Tongue (tissue), 2 donors: ENCODE measurements around the gene ZNF605. TPM values are rescaled to one million over a fixed set of nuclear protein-coding genes. Genes with fewer than 3 reads are reported as not detected.
"Not testable (repeated sequence)": the region's sequence is repeated elsewhere in the genome, so short reads cannot be mapped to it uniquely, and the experiment has no call there.

Experiments
- DNase-seq: peaks from one replicate; pipeline ENCODE4 v3.0.0-alpha.2; 2015
- total RNA-seq: library from RNA; depleted of rRNA; stranded (reverse); fragments of >200 nt; gene quantifications from one replicate; pipeline ENCODE4 v1.2.3, GENCODE V29; 2014

The ZNF605 gene
- 18.9 TPM for total RNA-seq

DNA sequence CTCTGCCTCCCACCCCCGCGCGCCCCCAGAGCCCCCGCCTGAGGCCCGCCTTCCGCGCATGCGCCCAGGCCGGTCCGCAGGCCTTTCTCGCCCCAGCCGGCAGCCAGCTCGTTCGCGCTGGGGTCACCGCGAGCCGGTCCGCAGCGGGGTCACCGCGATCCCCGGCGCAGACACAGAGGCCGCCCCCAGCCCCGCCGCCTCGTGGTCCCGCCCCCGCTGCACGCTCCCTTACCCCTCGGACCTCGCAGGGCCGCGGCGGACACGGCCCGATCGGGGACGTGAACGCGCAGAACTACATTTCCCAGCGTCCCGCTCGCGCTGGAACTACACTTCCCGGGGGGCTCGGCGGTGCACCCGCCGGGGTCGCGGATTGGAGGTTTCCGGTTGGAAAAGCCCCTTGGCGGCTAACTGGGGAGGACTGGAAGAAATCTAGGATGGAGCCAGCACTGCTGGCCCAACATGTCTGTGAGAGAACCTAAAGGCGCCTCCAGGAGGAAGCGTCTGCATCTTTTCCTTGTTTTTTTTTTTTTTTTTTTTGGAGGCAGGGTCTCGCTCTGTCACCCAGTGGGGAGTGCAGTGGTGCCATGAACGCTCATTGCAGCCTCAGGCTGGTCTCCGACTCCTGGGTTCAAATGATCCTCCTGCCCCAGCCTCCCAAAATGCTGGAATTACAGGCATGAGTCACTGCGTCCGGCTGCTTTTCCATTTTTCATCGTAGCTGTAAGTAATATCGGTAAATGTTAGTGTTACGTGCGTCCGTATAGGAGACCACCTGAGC is at the start of gene ZNF605:
TSS of gene ZNF605 (minus strand) at position 296 of the 778 bp plus-strand sequence. CDS start 10,671 bp downstream, outside the sequence.
- peak; percentile 96 for DNase-seq

DNA sequence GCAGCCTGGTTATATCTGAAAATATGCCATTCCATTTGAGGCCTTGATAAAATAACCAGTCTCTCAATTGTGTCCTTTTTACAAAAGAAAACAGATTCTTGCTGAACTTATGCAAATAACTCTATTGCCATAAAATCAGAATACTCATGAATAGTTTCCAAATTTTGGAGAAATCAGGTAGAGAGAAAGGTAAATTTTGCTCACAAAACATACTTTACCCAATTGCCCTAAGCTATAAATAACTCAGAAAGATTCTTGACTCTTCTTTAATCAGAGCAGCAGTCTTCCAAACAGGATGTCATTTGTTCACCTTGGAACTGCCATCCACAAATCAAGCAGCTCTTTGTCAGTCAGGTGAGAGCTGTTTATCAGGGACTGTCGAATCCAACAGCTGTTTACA is 42.6 kb upstream of the ZNF605 start:
- no peak for DNase-seq

DNA sequence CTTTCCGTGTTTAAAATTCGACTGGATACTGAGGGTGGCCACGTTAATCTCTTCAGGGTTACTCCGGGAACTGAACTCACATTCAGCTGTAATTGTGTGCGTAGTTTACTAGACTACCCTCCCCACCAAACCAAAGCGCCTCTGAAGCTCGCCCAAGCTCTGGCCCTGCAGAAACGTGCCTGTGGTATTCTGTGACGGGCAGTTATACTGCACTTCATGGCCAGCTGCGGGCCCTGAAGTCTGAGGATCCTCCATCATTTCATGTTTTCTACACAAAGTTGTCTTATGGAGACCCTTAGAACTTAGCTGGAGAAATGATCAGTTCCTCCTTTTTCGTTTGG is 30.7 kb upstream of the ZNF605 start:
- DNase-seq, result peak; percentile 0

DNA sequence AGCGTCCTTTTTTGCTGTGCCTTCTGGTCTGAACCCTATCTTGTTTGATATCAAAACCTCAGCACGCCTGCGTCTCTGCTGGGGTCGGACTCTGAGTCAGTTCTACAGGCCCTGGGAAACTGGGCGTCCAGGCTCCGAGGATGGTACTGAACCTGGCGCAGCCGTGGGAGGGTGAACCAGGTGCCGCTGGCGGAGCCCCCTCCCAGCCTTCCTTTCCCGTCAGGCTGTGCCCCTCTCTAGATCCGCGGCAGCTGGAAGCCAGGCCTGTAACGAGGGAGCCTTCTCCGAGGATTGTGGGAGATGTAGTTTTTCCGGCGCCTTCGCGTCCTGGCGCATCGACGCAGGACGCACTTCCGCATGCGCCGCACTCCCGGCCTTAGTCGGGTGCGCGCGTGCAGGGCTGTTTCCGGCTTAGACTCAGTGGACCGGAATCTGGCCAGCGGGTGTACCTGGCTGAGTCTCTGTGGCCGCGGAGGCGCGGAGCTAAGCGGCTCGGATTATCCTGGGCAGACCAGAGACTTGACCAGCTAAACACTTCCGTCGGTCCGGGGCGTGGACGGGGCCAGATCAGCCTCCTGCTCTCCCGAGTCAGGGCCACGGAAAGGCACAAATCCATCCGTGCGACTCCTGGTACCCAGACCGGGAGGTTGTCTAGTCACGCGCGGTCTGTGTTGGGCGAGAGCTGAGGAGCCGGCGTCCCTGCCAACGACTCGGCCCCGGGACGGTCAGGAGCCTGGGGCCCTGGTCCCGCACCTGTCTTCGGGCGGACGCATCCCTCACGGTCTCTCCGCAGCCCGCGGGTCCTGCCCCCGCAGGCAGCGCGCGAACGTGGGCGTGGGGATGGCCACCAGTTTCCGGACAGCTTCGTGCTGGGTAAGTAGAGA is 30.1 kb upstream of the ZNF605 start, which contains the start of gene ZNF26:
TSS of gene ZNF26 (plus strand) at position 367 of the 884 bp plus-strand sequence. CDS start at position 841, 474 bp downstream.
- DNase-seq, result peak; percentile 98

DNA sequence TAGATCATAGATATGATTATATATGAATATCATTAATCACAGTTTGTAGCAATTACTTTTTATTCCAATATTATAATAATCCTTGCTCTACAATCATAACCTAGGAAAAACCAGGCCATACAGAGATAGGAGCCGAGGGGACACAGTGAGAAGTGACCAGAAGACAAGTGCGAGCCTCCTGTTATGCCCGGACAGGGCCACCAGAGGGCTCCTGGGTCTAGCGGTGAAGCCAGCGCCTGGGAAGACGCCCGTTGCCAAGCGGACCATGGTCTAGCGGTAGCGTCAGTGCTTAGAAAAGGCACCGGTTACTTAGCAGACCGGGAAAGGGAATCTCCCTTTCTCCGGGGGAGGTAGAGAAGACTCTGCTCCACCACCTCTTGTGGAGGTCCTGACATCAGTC is 20.8 kb upstream of the ZNF605 start:
- DNase-seq, result not testable (repeated sequence)

DNA sequence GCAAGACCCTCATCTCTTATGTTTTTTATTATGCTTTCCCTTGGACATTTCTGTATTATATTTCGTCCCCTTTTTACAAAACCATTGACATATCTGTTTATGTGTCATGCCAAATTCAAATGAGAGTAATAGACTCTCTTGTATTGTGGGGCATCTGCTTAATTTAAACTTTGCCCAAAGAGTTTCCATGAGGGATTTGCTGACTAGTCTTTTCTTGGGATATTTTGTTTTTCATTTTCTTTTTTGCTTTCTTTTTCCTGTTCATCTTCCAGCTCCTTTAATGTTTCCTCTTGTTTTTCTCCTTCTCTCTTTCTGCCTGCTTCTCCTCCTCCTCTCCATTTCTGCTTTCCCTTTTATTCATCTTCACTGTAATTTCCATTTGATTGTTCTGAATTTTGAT is 16.3 kb upstream of the ZNF605 start:
- no peak for DNase-seq

DNA sequence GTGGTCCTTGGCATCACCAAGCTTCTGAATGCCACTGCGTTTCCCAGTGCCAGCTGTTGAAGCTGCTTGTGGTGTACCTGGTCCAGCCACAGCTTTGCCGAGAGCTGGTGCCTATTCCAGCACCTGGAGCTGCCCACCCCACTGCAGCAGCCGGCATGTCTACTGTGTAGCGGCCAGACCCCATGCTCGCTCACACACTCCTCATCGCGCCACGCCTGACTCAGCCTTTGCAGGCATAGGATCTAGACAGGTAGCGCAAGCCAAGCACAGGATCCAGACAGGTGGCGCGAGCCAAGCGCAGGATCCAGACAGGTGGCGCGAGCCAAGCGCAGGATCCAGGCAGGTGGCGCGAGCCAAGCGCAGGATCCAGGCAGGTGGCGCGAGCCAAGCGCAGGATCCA is 11.6 kb upstream of the ZNF605 start:
- no peak for DNase-seq

DNA sequence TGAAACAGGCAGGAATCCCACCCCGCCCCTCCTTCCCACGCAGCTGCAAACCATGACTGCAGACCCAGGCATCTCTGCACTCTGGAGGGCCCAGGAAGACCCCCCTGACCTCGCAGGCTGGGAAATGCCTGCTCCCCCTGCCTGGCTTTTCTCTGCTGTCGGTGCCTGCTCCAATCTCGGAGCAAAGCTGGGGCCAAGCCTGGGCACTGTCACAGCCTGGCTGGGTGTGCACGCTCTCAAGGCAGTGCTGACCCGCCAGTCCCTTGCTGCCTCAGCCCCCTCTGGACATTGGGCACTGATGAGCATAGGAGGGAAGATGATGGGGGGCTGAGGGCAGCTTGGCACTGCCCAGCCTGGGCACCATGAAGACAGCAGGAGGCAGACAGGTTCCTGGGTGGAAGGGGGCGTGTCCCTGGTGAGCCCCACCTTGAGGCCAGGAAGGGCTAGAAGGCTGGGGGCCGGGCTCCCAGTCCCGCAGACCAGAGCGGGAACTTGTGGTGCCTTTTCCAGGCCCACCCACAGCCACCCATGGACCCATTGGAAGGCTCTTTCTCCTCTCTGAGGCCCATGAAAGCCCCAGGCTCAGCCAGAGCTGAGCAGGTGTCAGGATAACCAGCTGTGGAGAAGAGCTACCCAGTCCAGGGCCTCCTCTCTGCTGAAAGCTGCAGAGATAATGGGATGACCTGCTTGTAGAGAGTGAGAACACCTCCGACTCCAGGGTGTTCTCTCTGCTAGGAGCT is 10.7 kb upstream of the ZNF605 start:
- DNase-seq, result no peak

DNA sequence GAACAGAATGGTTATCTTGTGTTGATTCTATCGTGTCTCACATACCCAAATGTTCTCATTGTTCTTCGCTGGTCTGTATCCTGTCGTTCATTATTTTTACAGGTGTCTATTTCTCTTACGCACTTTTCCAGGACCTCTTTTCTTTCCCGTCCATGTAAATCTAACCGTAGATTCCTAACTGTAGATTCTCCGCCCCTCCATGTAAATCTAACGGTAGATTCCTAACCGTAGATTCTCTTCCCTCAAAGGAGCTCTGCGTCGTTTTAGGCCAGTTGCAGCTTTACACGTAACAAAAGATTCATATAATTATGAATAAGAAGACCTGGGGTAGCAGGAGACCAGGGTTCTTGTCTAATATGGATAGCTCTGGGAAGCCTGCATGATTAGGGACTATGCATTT is 9.7 kb upstream of the ZNF605 start:
- no peak for DNase-seq

DNA sequence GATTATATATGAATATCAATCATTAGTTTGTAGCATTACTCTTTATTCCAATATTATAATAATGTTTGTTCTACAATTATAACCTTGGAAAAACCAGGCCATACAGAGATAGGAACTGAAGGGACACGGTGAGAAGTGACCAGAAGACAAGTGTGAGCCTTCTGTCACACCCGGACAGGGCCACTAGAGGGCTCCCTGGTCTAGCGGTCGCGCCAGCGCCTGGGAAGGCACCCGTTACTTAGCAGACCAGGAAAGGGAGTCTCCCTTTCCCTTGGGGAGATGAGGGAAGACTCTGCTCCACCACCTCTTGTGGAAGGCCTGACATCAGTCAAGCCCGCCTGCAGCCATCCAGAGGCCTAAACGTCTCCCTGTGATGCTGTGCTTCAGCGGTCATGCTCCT is 7.8 kb upstream of the ZNF605 start:
- DNase-seq, result not testable (repeated sequence)

DNA sequence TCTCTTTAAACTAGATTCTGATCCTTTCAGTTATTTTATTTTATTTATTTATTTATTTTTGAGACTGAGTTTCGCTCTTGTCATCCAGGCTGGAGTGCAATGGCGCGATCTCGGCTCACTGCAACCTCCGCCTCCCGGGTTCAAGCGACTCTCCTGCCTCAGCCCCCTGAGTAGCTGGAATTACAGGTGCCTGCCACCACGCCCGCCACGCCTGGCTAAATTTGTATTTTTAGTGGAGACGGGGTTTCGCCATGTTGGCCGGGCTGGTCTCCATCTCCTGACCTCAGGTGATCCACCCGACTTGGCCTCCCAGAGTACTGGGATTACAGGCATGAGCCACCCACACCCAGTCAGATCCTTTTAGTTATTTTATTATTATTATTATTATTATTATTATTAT is 5.7 kb upstream of the ZNF605 start:
- not testable (repeated sequence) for DNase-seq

DNA sequence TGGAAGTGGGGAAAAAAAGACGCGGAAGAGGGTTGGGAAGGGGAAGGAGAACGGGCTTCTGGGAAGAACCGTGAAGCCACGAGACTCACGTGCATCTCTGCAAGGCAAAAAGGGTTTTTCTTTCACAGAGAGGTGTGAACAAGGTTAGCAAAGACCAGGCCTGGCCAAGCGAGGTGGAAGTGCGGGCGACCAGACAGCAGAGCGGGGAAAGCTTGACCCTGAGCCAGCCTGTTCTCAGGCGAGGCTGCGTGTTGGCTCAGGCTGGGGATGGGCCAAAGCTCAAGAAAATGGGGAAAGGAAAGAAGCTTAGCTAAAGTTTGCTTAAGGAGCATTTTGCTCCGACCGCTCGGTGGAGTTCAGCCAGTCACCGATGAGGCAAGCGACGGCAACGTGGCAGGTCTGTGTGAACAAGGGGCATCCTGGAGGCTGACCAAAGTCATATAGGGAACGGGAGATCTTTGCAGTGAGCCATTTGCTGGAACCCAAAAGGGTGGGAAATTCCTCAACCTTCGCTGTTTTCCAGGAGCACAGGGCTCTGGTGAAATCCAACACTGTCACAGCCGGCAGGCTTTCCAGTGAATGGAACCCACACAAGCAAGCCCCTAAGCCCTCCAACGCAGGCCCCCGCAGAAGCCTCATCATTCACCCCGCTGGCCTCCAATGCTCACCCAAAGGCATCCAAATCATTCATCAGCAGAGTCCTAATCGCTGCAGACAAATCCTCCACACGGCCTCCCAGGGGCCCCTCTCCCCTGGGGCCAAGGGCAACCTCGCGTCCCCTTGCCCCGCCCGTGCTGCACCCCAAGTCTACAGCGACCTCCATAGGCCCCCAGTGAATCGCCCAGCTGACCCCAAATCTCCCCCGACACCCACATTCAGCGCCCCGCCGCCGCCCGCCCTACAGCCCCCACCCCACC is 754 bp downstream of the ZNF605 start:
- DNase-seq, result peak; percentile 59

DNA sequence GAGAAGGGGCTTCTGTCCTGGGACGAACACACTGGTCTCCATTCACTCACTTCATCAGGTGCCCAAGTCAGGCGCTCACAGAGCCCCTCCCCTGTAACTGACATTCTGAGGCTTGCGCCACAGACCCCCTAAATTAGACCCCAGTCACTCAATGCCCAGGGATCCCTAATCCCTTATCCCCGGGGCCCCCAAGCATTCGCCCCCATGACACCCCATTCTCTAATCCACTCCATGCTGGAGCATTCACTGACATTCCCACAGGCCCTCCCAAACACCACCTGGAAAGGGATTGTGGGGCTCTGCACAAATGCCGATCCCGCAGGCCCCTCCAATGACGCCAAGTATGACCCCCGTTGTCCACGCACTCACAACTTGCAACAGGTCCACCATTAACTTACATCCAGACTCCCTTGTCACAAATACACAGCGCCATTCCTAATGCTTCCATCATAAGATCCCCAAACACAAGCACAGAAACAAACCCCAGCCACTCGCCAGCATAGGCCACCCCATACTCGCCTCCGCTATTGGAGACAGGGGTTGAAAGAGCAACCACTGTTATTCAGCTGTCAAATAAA is 1.5 kb downstream of the ZNF605 start:
- DNase-seq, result no peak

DNA sequence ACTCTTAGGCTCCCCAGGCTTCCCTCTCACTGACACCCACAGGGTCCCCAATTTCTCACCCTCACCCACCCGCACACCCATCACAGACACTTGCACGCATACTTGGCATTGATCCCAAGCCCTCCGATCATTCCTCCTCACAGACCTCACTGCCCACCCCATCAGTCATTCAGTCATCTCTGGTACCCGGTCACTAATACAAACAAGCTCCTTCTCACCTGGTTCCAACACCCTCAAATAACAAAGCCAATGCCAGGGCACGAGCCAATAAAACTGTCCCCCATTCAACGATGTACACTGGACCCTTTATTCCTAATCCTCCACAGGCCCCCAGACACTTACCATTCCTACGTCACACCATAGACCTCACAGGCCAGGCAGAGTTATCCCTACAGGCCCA is 2.3 kb downstream of the ZNF605 start:
- DNase-seq, result no peak

DNA sequence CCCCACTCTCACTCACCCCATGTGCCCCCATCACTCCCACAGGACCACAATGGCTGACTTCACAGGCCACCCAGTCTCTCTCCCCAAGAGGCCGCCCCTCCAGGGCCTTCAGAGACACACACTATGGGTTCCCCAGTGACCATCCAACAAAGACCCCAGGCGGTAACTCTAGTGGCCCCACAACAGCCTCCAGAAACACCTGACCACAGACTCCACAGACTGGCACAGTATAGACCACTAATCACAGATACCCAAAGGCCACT is 3.0 kb downstream of the ZNF605 start:
- DNase-seq, result no peak

DNA sequence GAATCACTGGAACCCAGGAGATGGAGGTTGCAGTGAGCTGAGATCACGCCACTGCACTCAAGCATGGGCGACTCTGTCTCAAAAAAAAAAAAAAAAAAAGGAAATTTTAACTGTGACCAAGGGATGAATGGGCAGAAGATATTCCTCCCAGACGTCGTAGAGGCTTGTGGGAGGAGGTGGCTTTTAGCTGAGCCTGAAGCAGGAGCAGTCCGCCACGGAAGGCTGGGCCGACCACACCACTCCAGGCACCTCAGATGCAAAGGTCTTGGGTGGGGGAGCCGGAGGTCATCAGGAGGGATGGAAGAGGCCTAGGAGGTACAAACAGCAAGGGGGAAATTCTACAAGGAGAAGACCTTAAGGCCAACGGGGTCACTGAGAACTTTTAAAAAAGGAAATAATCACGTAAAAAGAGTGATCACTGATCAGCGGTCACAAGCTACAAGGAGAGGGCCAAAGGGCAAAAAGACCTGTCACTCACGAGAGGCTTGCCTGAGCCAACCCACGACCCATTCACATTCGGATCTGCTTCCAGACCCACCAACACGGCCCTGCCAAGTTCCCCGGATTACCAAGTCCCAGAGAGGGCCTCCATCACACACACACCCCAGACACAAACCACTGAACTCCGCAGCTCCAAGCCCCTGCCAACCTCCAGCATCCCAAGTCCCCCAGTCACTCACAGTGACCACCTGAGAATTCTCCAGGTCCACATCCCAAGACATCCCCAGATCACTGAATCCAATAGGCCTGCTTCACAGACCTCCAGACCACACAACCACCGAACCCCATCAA is 3.5 kb downstream of the ZNF605 start:
- DNase-seq, result no peak

DNA sequence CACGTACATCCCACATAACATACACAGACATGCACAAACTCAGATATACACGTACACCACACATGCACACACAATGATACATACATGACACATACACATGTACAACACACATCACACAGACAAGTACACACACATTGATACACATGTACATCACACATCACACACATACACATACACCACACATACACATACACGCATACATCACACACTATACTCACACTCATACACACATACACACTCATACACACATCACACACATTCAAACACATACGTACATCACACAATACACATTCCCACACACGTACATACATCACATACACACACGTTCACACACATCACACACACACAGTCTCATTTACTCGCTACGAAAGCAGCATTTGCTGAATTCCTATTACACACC is 4.5 kb downstream of the ZNF605 start:
- no peak for DNase-seq

DNA sequence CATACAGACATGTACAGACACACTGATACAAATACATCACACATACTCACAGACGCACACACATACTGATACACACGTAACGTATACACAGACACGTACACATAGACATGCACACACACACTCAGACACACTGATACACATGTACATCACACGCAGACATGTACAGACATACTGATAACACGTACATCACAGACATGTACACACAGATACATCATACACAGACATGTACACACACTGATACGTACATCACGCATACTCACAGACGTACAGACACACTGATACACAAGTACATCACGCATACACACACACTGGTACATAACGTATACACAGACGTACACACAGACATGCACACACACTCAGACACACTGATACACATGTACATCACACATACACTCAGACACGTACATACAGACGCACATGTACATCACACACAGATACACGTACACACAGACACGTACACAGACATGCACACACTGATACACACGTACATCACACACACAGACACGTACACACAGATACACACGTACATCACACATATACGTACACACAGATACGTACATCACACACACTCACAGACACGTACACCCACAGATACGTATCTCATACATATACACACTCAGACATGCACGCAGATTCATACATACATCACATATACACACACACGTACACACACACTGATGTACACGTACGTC is 5.1 kb downstream of the ZNF605 start:
- no peak for DNase-seq

DNA sequence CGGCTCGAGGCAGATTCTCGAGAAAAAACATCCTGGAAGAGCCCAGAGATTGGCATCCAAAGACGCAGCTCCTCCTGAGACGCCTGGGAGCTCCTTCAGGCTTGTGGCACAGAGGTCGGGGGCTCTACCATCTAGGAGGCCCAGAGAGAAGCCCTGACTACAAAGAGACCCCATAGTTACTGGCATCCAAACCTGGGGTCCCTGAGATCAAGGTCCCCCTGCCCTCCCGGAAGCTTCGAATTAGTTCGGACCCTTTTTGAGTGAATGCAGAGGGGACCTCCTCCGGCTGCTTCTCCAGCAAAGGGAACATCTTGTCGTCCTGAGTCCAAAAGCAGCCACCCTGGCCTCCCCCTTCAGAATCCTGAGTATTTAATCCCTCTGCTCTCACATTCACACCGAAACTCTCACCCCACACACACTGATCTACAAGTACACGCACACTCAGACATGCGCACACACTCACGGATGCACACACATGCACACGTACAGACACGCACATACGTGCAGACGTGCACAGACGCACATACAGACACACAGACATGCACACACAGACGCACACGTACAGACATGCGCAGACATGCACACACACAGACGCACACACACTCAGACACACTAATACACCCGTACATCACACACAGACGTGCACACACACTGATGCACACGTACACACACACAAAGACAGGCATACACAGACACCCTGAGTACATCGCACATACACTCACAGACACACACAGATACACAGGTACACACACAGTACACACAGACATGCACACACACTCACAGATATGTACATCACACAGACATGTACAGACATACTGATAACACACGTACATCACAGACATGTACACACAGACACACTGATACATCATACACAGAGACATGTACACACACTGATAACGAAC is 5.9 kb downstream of the ZNF605 start:
- DNase-seq, result no peak
